ENCODE data around the gene ATOX1.

DNA sequence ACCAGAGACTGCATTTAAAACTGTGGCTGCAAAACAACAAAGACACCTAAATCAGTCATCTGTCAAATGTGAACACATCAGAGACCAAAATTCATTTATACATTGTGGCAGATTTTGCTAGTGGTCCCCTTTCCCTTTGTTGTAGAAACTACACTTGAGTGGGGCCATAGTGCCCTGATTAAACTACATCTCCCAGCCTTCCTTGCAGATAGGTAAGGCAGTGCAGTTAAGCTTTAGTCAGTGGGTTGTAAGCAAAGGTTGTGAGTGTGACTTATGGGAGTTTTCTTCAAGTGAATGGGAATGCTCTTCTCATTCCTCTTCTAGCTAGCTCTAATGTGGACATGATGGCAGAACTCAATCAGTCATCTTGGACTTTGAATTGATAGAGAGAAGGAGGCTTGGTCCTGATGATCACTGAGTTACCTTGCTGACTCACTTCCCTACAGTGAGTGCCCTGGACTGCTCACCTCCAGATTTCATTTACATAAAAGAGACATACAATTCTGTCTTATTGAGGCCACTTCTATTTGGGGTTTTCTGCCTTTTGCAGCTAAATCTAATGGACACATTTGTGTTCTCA lies 36.5 kb downstream of the ATOX1 start:
- TF ChIP-seq POLR2A (IDR thresholded peaks at IDR 0.05) = no peak
- TF ChIP-seq, protein P1, sequence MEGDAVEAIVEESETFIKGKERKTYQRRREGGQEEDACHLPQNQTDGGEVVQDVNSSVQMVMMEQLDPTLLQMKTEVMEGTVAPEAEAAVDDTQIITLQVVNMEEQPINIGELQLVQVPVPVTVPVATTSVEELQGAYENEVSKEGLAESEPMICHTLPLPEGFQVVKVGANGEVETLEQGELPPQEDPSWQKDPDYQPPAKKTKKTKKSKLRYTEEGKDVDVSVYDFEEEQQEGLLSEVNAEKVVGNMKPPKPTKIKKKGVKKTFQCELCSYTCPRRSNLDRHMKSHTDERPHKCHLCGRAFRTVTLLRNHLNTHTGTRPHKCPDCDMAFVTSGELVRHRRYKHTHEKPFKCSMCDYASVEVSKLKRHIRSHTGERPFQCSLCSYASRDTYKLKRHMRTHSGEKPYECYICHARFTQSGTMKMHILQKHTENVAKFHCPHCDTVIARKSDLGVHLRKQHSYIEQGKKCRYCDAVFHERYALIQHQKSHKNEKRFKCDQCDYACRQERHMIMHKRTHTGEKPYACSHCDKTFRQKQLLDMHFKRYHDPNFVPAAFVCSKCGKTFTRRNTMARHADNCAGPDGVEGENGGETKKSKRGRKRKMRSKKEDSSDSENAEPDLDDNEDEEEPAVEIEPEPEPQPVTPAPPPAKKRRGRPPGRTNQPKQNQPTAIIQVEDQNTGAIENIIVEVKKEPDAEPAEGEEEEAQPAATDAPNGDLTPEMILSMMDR (IDR thresholded peaks at IDR 0.05) = no peak
